ENCODE measurements around the gene ZNF544. TPM values are rescaled to one million over a fixed set of nuclear protein-coding genes. Genes with fewer than 3 reads are reported as not detected.

The ZNF544 gene
- total RNA-seq, 4 donors from 2014 or later: 35.2 to 55.2 (median 53.3) TPM

GRCh38 chr19:58265100-58265499, 36.4 kb downstream of the ZNF544 start:
- TF ChIP-seq CTCF (IDR thresholded peaks at IDR 0.05) (no peak), POLR2A (IDR thresholded peaks at IDR 0.05) (no peak), EP300 (IDR thresholded peaks at IDR 0.05) (no peak)
- H3K9me3 ChIP-seq: peaks cover 24 to 100% (median 66%) of the 10 kb centered on the region in 4 donors
- WGBS, 2 donors: 100% methylated on average over 3 of the region's 3 CpGs
- H3K4me3 ChIP-seq: no peak overlapping the region
- H3K27me3 ChIP-seq: no peaks in the 10 kb centered on the region
- H3K27ac ChIP-seq: no peak overlapping the region
- DNase-seq (ENCODE audit: low spot score in 2 of 2): no peak
- H3K4me1 ChIP-seq: no peaks in the 10 kb centered on the region
- H3K36me3 ChIP-seq: peaks cover 0 to 100% (median 25%) of the 10 kb centered on the region in 3 donors

- H3K27me3 ChIP-seq: no peaks in the 10 kb centered on the region
- 98 to 99% methylated on average over 3 of the region's 3 CpGs for whole genome bisulfite sequencing, 2 donors
- peaks cover 0 to 100% (median 12%) of the 10 kb centered on the region in 3 donors for H3K36me3 ChIP-seq
- H3K4me3 ChIP-seq: no peak overlapping the region
- peaks cover 6 to 100% (median 45%) of the 10 kb centered on the region in 4 donors for H3K9me3 ChIP-seq
- H3K27ac ChIP-seq: no peak overlapping the region
- H3K4me1 ChIP-seq: no peaks in the 10 kb centered on the region
- no peak for DNase-seq (ENCODE audit: low spot score in 2 of 2)
- TF ChIP-seq EP300 (IDR thresholded peaks at IDR 0.05): no peak
- TF ChIP-seq POLR2A (IDR thresholded peaks at IDR 0.05): no peak
- TF ChIP-seq CTCF (IDR thresholded peaks at IDR 0.05): no peak
These were observed 39.6 kb downstream of the ZNF544 start for GRCh38 chr19:58268344-58268743.

GRCh38 chr19:58274771-58275201, 46.1 kb downstream of the ZNF544 start:
- Histone ChIP-seq H3K4me1 (peaks cover 0 to 12% (median 4%) of the 10 kb centered on the region in 4 donors), H3K27me3 (no peaks in the 10 kb centered on the region), H3K9me3 (peaks cover 0 to 75% (median 20%) of the 10 kb centered on the region in 4 donors), H3K4me3 (no peak overlapping the region), H3K27ac (no peak overlapping the region), H3K36me3 (peaks cover 0 to 73% (median 7%) of the 10 kb centered on the region in 3 donors)
- TF ChIP-seq CTCF (IDR thresholded peaks at IDR 0.05): no peak
- TF ChIP-seq POLR2A (IDR thresholded peaks at IDR 0.05): no peak
- TF ChIP-seq EP300 (IDR thresholded peaks at IDR 0.05): no peak
- 90 to 98% methylated on average over 2 of the region's 2 CpGs for WGBS, 2 donors
- DNase-seq (ENCODE audit: low spot score in 2 of 2): no peak

- peaks cover 0 to 20% (median 5%) of the 10 kb centered on the region in 4 donors for H3K4me1 ChIP-seq
- H3K4me3 ChIP-seq: no peak overlapping the region
- H3K27me3 ChIP-seq: no peaks in the 10 kb centered on the region
- DNase-seq (ENCODE audit: low spot score in 2 of 2): no peak
- WGBS, 2 donors: 93 to 98% methylated on average over 3 of the region's 3 CpGs
- no peak for TF ChIP-seq CTCF (IDR thresholded peaks at IDR 0.05)
- TF ChIP-seq EP300 (IDR thresholded peaks at IDR 0.05): no peak
- TF ChIP-seq POLR2A (IDR thresholded peaks at IDR 0.05): no peak
- H3K27ac ChIP-seq: no peak overlapping the region
- peaks cover 0 to 71% (median 7%) of the 10 kb centered on the region in 3 donors for H3K36me3 ChIP-seq
- peaks cover 0 to 73% (median 16%) of the 10 kb centered on the region in 4 donors for H3K9me3 ChIP-seq
These were observed 46.9 kb downstream of the ZNF544 start for GRCh38 chr19:58275564-58275963.

- peaks cover 0 to 21% (median 5%) of the 10 kb centered on the region in 4 donors for H3K4me1 ChIP-seq
- H3K36me3 ChIP-seq: peaks cover 0 to 70% (median 0%) of the 10 kb centered on the region in 3 donors
- no peak for TF ChIP-seq CTCF (IDR thresholded peaks at IDR 0.05)
- no peak for TF ChIP-seq EP300 (IDR thresholded peaks at IDR 0.05)
- no peak for TF ChIP-seq POLR2A (IDR thresholded peaks at IDR 0.05)
- 96 to 97% methylated on average over 7 of the region's 7 CpGs for WGBS, 2 donors
- no peak for DNase-seq (ENCODE audit: low spot score in 2 of 2)
- H3K9me3 ChIP-seq: peaks cover 0 to 73% (median 11%) of the 10 kb centered on the region in 4 donors
- no peak overlapping the region for H3K4me3 ChIP-seq
- H3K27ac ChIP-seq: no peak overlapping the region
- no peaks in the 10 kb centered on the region for H3K27me3 ChIP-seq
These were observed 48.5 kb downstream of the ZNF544 start for GRCh38 chr19:58277197-58277596.
